Ectodermal cell (in vitro differentiated cells): ENCODE measurements around the gene MYO1E.
"Not testable (repeated sequence)": the region's sequence is repeated elsewhere in the genome, so short reads cannot be mapped to it uniquely, and the experiment has no call there.

Experiments used
- H3K27ac ChIP-seq: 2 replicates; pipeline ENCODE4 v1.7.0; 2013; ENCODE audit warnings: mild to moderate bottlenecking, low read depth, low read length; ENCODE audit not compliant: insufficient read depth, poor library complexity, severe bottlenecking
- H3K27me3 ChIP-seq: 2 replicates; pipeline ENCODE4 v1.7.0; 2013; ENCODE audit warnings: mild to moderate bottlenecking, low read length; ENCODE audit not compliant: insufficient read depth, control insufficient read depth, poor library complexity, severe bottlenecking
- H3K36me3 ChIP-seq: one replicate; pipeline ENCODE4 v1.7.0; 2013; ENCODE audit warnings: low read length; ENCODE audit not compliant: control insufficient read depth, insufficient read depth
- H3K4me1 ChIP-seq: one replicate; pipeline ENCODE4 v1.7.0; 2013; ENCODE audit warnings: low read length; ENCODE audit not compliant: control insufficient read depth, insufficient read depth
- H3K4me3 ChIP-seq: 2 replicates; pipeline ENCODE4 v1.7.0; 2013; ENCODE audit warnings: low read depth, low read length, control low read depth; ENCODE audit not compliant: insufficient read depth
- H3K9me3 ChIP-seq: 2 replicates; pipeline ENCODE4 v1.7.0; 2013; ENCODE audit warnings: mild to moderate bottlenecking, low read length, moderate library complexity; ENCODE audit not compliant: control insufficient read depth
- WGBS, 2 experiments: methylation state at CpG; one replicate each; pipeline ENCODE4 v1.1.7; 2013; ENCODE audit warnings: missing lambda C conversion rate in 2 of 2; 5-methylcytosine and 5-hydroxymethylcytosine counted together

The MYO1E gene

DNA sequence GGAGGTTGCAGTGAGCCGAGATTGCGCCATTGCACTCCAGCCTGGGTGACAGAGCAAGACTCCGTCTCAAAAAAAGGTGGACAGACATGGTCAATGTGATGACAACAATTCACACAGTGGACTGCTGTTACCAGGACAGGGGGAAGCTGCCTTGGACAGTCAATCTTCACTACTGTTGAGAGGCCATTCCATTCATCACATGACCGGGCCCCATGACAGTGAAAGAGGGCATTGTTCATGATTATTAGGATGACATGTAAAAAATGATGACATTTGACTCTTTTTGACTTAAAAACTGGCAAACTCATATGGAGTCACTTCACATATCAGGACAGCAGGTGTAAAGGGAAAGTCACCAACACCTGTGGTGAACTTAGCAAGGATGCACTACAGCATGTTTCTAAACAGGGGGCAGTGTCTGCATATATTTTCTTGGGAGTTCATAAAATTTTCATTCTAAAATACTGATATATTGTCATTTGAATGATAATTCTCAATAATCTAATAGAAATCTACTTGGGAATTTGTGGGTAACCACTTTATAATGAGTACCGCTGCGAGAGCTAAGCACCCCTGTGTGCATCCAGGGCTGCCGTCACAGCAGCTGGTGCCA, 200.3 kb downstream of the MYO1E start:
- Histone ChIP-seq H3K36me3 (no peaks in the 10 kb centered on the region), H3K4me1 (no peaks in the 10 kb centered on the region), H3K27me3 (no peaks in the 10 kb centered on the region), H3K4me3 (no peak overlapping the region), H3K9me3 (no peaks in the 10 kb centered on the region), H3K27ac (no peak overlapping the region)
- 94 to 96% methylated on average over 7 of the region's 7 CpGs for WGBS, 2 experiments

DNA sequence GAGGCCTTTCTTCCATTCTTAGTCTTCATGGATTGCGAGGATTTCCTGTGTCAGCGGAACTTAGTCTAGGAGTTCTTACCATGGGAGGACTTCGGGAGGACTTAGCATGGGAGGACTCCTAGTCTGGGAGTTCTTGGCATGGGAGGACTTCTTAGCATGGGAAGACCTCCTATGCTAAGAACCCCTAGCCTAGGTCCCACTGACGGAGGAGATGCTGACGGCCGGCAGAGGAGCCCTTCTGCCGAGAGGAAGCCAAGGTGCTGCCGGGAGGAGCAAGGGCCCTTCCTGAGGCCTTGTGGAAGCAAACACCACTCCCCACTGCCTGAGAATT, 201.6 kb downstream of the MYO1E start:
- Histone ChIP-seq H3K27me3 (no peaks in the 10 kb centered on the region), H3K27ac (no peak overlapping the region), H3K4me3 (no peak overlapping the region), H3K4me1 (no peaks in the 10 kb centered on the region), H3K36me3 (no peaks in the 10 kb centered on the region), H3K9me3 (no peaks in the 10 kb centered on the region)
- 95 to 96% methylated on average over 8 of the region's 8 CpGs for WGBS, 2 experiments

DNA sequence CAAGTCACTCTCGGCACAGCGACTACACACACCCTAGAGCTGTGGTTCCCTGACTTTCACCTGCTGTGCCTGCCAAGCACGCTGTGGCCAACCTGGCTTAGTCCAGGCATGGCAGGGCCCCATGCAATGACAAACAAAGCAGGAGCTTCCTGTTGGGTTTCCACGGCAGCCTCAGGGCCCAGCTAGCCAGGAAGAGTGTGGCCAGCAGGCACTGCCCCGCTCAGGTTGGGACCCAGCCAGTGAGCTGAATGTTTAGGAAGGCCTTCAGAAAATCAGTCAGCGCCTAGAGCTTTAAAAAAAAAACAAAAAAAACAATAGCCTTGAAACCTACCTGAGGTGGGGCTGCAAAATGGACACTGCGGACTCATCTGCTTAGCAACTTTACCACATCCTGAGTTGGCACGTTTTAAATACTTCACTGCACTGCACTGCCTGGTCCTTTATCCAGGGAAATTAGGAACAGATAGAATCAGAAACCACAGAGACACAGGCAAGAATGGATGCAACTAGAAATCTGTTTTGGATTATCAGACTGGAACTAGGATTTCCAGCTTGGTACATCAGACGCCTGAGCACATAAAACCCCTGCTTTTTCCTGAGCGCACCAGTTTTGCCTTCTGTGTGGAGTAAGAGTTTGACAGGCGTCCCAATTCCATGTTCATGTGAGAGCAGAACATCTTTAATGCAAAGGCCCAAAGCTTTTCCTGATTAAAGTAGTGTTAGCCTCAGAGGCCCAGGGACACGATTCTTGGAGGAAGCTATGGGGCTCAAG, 202.2 kb downstream of the MYO1E start:
- Histone ChIP-seq H3K9me3 (no peaks in the 10 kb centered on the region), H3K4me3 (no peak overlapping the region), H3K27ac (no peak overlapping the region), H3K4me1 (no peaks in the 10 kb centered on the region), H3K36me3 (no peaks in the 10 kb centered on the region), H3K27me3 (no peaks in the 10 kb centered on the region)
- WGBS, 2 experiments: 82% methylated on average over 12 of the region's 12 CpGs

DNA sequence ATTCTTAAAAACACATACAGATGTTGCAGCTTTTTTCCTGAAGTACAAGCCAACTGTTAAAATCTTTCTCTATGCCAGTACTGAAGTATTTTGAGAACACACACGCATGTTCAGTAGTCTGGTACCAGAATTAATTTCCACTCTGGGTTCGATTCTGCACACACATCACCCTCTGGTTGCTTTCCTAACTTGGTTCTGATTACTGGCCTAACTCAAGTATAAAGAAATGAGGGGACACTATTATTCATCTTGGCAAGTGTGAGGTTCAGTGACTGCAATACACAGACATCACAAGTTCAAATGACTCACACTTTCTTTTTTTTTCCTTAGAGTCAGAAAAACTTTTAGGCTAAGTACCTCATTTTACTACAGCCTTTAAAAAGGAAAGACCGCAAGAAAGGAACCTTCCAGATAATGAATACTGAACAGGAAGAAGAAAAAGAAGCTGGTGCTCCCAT, 203.4 kb downstream of the MYO1E start:
- H3K27me3 ChIP-seq: no peaks in the 10 kb centered on the region
- no peak overlapping the region for H3K4me3 ChIP-seq
- no peaks in the 10 kb centered on the region for H3K36me3 ChIP-seq
- H3K9me3 ChIP-seq: no peaks in the 10 kb centered on the region
- H3K4me1 ChIP-seq: no peaks in the 10 kb centered on the region
- 96 to 100% methylated on average over 2 to 3 of the region's 3 CpGs for whole genome bisulfite sequencing, 2 experiments
- H3K27ac ChIP-seq: no peak overlapping the region

DNA sequence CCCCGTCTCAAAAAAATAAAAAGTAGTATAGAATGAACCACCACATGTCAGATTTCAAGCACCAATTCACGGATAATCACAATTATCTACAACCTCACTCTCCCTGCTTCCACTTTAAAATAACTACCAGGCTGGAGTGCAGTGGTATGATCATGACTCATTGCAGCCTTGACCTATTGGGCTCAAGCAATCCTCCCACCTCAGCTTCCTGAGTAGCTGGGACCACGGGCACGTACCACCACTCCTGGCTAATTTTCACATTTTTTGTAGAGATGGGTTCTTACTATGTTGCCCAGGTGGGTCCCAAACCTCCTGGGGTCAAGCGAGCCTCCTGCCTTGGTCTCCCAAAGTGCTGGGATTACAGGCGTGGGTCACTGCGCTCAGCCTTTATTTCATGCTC, 204.1 kb downstream of the MYO1E start:
- Histone ChIP-seq H3K27me3 (no peaks in the 10 kb centered on the region), H3K27ac (no peak overlapping the region), H3K9me3 (no peaks in the 10 kb centered on the region), H3K36me3 (no peaks in the 10 kb centered on the region), H3K4me3 (no peak overlapping the region), H3K4me1 (no peaks in the 10 kb centered on the region)
- WGBS, 2 experiments: 93 to 94% methylated on average over 7 of the region's 7 CpGs

DNA sequence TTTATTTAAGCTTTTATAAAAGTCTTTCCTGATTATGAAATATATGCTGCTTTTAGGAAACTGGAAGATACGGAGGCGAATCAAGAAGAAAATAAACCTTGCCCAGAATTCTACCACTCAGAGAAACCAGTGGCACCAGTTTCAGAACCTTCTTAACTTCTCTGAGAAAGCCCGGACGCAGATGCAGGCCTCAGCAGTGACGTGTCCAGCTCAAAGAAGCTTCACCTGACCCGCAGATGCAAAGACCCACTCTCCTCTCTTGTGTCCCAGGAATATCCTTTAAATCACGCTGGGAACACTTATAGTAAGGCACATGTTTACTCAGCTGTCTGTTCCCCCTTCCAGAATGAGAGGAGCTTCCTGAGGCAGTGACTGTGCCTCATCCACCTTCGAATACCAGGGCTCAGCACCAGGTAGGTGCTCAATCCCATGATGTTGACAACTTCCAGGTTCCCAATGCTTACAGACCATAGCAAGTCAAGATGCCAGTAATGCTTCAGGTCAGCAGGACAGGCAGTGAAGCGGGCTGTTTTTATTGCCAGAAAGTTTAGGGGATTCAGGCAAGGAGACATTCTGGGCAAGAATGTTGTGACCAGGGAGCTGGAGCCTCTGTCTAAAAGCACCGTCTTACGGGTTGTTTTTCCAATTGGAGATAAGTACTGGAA, 205.9 kb downstream of the MYO1E start:
- 83% methylated on average over 11 of the region's 11 CpGs for WGBS, 2 experiments
- Histone ChIP-seq H3K9me3 (no peaks in the 10 kb centered on the region), H3K4me1 (no peaks in the 10 kb centered on the region), H3K27me3 (no peaks in the 10 kb centered on the region), H3K36me3 (no peaks in the 10 kb centered on the region), H3K27ac (no peak overlapping the region), H3K4me3 (no peak overlapping the region)

DNA sequence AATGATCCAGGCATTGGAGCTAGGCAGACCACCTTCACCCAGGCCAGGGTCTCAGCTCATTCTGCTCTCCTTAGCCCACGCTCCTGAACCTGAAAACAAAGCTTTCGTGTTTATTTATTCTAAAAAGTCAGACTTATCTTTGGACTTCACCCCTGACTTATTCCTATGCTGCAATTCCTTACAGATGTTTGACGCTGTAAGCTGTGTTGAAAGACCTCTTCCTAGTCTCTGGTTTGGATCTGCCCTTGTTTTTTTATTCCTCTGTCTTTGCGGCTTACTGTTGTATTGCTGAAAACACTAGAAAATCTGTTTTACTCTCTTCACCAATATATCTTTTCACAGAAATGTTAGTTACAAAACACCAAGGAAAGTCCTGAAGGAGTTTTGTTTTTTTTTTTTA, 206.5 kb downstream of the MYO1E start:
- H3K9me3 ChIP-seq: no peaks in the 10 kb centered on the region

DNA sequence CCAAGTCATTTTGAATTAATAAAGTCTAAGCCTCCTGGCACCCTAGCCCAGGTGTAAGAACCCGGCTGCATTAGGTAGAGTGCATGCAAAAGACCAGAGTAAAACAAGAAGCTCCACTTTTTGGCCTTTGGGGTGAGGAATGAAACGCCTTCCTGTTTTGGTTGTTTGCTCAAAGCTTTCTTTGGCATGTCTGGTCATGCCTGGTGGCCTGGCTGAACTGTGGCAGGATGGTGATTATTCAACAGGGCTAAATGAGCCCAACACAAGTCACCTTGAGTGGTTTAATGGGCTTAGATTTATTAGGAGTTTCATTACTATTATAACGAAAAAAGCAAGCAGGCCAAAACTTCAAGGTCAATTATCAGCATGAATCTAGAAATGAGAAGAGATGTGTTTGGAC, 206.9 kb downstream of the MYO1E start:
- no peak overlapping the region for H3K27ac ChIP-seq
- no peaks in the 10 kb centered on the region for H3K27me3 ChIP-seq
- no peak overlapping the region for H3K4me3 ChIP-seq
- H3K9me3 ChIP-seq: no peaks in the 10 kb centered on the region
- no peaks in the 10 kb centered on the region for H3K36me3 ChIP-seq
- 91 to 93% methylated on average over 3 of the region's 3 CpGs for WGBS, 2 experiments
- H3K4me1 ChIP-seq: no peaks in the 10 kb centered on the region

More for the DNA sequence above, 206.5 kb downstream of the MYO1E start:
- WGBS, 2 experiments: 73 to 74% methylated on average over 4 of the region's 4 CpGs
- no peak overlapping the region for H3K4me3 ChIP-seq
- no peaks in the 10 kb centered on the region for H3K4me1 ChIP-seq
- no peaks in the 10 kb centered on the region for H3K27me3 ChIP-seq
- no peaks in the 10 kb centered on the region for H3K36me3 ChIP-seq
- H3K27ac ChIP-seq: no peak overlapping the region

DNA sequence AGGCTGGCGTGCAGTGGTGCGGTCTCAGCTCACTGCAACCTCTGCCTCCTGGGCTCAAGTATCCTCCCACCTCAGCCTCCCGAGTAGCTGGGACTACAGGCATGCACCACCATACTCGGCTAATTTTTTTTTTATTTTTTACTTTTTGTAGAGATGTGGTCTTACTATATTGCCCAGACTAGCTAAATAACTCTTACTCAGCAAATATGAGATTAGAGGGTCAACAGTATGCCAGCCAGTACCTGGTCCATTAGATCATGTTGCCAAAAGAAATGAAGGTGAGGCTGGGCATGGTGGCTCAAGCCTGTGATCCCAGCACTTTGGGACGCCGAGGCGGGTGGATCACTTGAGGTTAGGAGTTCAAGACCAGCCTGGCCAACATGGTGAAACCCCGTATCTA, 210.6 kb downstream of the MYO1E start:
- H3K36me3 ChIP-seq, H3K4me1 ChIP-seq, H3K27me3 ChIP-seq, H3K9me3 ChIP-seq, H3K27ac ChIP-seq, H3K4me3 ChIP-seq: not testable (repeated sequence)
- WGBS, 2 experiments: 92 to 94% methylated on average over 7 to 8 of the region's 8 CpGs

DNA sequence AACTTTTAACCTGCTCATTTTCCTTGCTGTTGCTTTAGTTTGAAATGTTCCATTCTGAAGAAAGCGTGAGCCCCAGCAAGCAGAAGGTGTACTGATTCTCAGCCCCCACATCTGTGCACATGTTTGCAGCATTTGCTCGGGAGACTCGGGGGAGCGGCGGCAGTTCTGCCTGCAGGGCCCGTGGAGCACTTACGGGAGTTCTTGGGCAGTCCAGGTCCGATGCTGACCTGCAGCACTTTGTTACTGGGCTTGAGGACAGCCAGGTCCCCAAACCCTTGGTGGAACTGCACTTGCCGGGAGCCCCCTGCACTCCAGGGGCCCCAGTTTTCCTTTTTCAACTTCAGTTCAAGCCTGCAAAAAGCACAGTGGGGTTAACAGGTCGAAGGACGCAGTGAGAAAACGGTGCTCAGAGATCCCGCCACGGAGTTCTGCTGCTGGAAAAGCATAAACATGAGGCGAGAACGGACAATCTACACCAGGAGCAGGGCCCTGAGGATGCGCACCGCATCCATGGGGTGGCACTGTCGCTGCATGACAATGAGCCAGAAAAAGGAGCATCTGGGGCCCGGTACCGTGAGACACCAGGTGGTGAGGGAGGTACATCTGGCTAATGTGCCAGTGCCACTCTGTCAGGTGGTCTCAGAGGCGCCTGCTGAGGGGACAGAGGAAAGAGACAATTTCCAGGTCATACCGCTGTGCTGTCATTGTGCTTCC, 211.6 kb downstream of the MYO1E start:
- Histone ChIP-seq H3K4me1 (no peaks in the 10 kb centered on the region), H3K27ac (no peak overlapping the region), H3K4me3 (no peak overlapping the region), H3K9me3 (no peaks in the 10 kb centered on the region), H3K27me3 (no peaks in the 10 kb centered on the region), H3K36me3 (no peaks in the 10 kb centered on the region)
- WGBS, 2 experiments: 84 to 85% methylated on average over 23 of the region's 23 CpGs
